SK-N-SH treated with all-trans-retinoic acid at 6 μM for 48 hours (cell line): ENCODE measurements around the gene STRA6.

Experiments
- ARNTL ChIP-seq: fragments of 450-650 bp; formaldehyde crosslinking; IDR thresholded peaks from 2 replicates; pipeline ENCODE4 v1.5.0; 2020; ENCODE audit warnings: low read depth, mild to moderate bottlenecking, moderate library complexity, borderline replicate concordance
- ESRRG ChIP-seq: fragments of 250-450 bp; sonication (Bioruptor Pico); IDR thresholded peaks from 2 replicates; pipeline ENCODE4 v1.6.1; 2021; ENCODE audit warnings: mild to moderate bottlenecking
- RARB ChIP-seq: fragments of 250-450 bp; sonication (Bioruptor Pico); IDR thresholded peaks from 2 replicates; pipeline ENCODE4 v1.8.0; 2021; ENCODE audit warnings: mild to moderate bottlenecking, moderate library complexity
- TCF4 ChIP-seq: fragments of 250-450 bp; sonication (Bioruptor Pico); IDR thresholded peaks from 2 replicates; pipeline ENCODE4 v1.8.0; 2021; ENCODE audit warnings: mild to moderate bottlenecking, moderate library complexity, borderline replicate concordance
- TSHZ2 ChIP-seq: fragments of 250-450 bp; sonication (Bioruptor Pico); IDR thresholded peaks from 2 replicates; pipeline ENCODE4 v1.5.0; 2020; ENCODE audit warnings: mild to moderate bottlenecking, moderate library complexity
- ZC3H10 ChIP-seq: fragments of 250-450 bp; sonication (Bioruptor Pico); IDR thresholded peaks from 2 replicates; pipeline ENCODE4 v1.5.1; 2021; ENCODE audit warnings: mild to moderate bottlenecking, moderate library complexity
- ZFP30 ChIP-seq: fragments of 450-650 bp; formaldehyde crosslinking; IDR thresholded peaks from 2 replicates; pipeline ENCODE4 v1.5.0; 2022; ENCODE audit warnings: mild to moderate bottlenecking, moderate library complexity
- ZNF565 ChIP-seq: fragments of 450-650 bp; formaldehyde crosslinking; conservative IDR thresholded peaks from 2 replicates; pipeline ENCODE4 v1.5.0; 2020; ENCODE audit warnings: low read depth, mild to moderate bottlenecking, moderate library complexity
- ZNF8 ChIP-seq: fragments of 450-650 bp; formaldehyde crosslinking; IDR thresholded peaks from 2 replicates; pipeline ENCODE4 v1.5.0; 2020; ENCODE audit warnings: mild to moderate bottlenecking, moderate library complexity
- TF ChIP-seq, protein P1 (sequence below): fragments of 250-450 bp; sonication (Bioruptor Pico); IDR thresholded peaks from 2 replicates; pipeline ENCODE4 v1.8.0; 2020; ENCODE audit warnings: mild to moderate bottlenecking, moderate library complexity, borderline replicate concordance

GRCh38 chr15:74240897-74241614 lies 38.5 kb upstream of the STRA6 start:
- no peak for TF ChIP-seq ZC3H10 (CRISPR knock-in tag)
- no peak for TF ChIP-seq ESRRG (CRISPR knock-in tag)
- no peak for TF ChIP-seq ZNF8 (CRISPR knock-in tag)
- TF ChIP-seq RARB (CRISPR knock-in tag), result no peak
- TF ChIP-seq TSHZ2 (CRISPR knock-in tag), result no peak
- TF ChIP-seq TCF4 (CRISPR knock-in tag), result no peak
- TF ChIP-seq ZNF565, result no peak
- TF ChIP-seq, protein P1, sequence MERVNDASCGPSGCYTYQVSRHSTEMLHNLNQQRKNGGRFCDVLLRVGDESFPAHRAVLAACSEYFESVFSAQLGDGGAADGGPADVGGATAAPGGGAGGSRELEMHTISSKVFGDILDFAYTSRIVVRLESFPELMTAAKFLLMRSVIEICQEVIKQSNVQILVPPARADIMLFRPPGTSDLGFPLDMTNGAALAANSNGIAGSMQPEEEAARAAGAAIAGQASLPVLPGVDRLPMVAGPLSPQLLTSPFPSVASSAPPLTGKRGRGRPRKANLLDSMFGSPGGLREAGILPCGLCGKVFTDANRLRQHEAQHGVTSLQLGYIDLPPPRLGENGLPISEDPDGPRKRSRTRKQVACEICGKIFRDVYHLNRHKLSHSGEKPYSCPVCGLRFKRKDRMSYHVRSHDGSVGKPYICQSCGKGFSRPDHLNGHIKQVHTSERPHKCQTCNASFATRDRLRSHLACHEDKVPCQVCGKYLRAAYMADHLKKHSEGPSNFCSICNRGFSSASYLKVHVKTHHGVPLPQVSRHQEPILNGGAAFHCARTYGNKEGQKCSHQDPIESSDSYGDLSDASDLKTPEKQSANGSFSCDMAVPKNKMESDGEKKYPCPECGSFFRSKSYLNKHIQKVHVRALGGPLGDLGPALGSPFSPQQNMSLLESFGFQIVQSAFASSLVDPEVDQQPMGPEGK (CRISPR knock-in tag), result no peak
- no peak for TF ChIP-seq ZFP30 (CRISPR knock-in tag)
- no peak for TF ChIP-seq ARNTL (CRISPR knock-in tag)
